IPS DF 19.7 (cell line): ENCODE measurements around the gene LMF1.

Source experiments
- DNase-seq: peaks from one replicate; pipeline ENCODE4 v3.0.0-alpha.2; 2013; ENCODE audit warnings: low read depth, low spot score

LMF1 gene

DNA sequence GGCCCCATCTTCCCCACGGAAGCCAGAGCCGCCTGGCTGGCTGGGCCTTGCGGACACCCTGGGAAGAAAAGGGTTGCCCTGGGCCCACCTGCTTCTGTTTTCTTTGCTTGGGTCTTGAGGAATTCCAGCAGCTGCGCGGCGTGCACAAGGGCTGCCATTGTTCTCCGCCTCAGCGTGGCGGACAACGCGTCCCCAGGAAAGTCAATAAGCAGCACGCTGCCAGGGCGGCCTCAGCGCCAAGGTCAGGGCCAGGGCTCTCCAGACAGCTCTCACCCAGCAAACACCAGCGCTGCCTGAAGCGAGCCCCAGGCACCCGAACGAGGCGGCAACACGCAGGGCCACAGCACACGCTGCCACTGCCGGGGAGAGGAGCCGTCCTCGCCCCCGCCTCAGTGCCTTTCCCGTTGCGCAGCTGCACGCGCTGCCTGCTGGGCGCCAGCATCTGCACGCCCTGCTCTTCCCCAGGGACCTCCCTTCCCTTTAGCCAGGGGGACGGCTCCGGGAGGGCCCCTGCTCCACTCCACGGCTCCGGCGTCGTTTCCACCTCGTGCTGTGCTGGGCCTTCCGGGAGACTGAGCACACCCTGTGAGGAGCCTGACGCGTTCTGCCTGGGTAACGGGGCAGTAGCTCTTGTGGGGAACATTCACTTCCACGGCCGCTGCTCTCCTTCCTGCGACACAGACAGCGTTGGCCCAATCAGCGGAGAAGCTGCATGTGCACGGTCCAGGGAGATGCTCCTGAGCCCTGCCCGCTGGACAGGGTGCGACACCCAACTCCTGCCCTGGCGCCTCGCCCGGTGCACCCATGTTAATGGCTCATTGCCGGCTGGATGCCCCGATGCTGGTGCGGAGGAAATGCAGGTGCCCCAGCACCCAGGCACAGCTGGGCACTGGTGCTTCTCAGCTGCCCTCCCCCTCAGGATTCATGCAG lies 57.8 kb downstream of the LMF1 start:
- DNase-seq = no peak

DNA sequence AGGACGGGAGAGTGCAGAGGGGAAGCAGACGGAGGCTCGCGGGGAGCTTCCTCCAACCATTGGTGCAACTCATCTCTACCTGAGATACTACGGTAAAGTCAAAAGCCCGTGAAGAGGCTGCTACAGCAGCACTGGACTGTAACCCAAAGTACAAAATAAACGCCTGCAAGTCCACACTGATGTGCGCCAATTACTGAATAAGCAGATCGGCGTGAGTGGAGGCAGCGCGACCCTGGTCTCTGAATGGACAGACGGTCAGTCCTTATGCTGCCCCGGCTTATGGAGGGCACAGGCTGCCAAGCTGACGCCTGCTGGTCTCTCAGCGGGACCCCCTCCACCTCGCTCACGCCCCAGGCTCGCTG lies 58.5 kb downstream of the LMF1 start:
- no peak for DNase-seq

DNA sequence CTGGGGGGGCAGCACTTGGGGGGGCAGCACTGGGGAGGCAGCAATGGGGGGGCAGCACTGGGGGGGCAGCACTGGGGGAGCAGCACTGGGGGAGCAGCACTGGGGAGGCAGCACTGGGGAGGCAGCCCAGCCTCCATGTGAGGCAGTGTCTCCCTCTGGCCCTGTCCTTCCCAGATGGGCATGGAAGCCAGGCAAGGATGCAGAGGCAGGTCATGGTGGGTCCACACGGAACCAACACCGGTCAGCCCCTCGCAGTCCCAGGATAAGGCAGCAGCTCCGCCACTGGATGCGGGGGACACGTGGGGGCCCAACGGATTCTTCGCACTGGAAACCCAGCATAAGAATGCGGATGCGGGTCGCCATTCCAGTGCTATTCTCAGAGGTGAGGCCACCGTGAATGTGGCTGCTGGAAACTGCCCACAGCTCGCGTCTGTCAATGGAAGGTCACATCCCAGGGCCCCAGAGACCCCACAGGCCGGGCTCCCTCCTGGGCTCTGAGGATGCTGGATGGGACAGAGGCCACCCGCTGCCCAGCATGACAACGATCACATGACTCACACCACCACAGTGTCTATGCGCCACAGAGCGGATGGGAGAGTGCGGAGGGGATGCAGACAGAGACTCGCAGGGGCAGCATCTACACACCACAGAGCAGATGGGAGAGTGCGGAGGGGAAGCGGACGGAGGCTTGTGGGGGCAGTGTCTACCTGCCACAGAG lies 59.0 kb downstream of the LMF1 start:
- no peak for DNase-seq

DNA sequence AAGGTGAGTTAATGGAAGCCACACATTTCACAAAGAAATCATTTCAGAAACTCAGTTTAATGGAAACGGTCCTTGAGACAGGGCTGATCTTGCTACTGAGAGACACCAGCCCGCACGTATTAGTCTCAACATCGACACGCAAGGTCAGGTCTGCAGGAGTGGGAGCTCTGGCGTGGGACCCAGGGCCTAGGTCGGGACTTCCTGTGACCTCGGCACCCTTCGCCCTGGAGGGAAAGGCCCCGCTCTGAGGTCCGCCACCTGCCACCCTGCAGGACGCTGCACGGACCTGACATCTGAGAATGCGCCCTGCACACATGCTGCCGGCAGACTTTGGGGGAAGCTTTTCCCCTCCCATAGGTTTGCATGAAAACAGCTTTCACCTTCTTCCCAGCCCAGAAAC lies 59.7 kb downstream of the LMF1 start:
- DNase-seq = no peak

DNA sequence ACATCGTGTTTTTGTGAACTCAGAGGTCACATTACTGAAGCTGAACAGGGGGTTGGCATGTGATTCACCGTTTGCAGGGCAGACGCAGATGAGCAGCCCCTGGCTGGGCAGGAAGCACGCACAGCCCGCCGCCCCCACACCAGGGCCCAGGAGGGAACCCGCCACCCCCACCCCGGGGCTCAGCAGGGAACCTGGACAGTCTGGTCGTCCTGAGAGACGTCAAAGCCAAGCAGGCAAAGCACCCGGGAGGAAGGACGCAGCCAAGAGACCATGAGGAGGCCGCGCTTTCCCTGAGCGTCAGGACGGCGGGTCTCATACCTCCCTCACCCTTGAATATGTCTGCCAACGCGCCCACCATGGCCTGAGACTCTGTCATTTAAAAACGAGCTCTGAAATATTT lies 60.6 kb downstream of the LMF1 start:
- DNase-seq = no peak

DNA sequence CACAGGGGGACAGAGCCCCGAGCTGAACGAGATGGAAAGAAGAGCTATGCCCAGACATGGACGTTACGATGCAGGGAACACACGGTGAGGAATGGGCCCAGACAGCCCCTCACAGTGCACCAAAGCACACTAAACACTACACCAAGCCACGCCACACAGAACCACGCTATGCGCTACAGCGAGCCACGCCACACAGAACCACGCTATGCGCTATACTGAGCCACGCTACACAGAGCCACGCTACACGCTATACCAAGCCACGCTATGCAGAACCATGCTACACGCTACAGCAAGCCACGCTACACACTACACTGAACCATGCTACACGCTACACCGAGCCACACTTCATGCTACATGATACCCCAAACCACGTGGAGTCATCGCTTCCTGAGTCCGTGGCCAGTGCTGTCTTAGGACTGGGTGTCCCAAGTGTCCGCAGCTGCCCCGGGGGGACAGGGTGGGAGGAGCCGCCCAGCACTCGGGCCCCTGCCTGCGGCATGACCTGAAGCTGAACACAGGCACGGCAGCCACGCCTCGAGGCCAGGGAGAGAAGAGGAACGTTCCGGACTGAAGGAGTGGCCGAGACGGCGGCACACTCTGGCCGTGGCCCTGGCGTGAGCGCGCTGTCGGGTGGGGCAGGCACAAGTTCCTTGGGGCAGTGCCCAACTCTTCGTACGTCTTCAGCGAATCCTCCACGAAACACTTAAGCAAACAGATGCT lies 61.3 kb downstream of the LMF1 start:
- DNase-seq = no peak

DNA sequence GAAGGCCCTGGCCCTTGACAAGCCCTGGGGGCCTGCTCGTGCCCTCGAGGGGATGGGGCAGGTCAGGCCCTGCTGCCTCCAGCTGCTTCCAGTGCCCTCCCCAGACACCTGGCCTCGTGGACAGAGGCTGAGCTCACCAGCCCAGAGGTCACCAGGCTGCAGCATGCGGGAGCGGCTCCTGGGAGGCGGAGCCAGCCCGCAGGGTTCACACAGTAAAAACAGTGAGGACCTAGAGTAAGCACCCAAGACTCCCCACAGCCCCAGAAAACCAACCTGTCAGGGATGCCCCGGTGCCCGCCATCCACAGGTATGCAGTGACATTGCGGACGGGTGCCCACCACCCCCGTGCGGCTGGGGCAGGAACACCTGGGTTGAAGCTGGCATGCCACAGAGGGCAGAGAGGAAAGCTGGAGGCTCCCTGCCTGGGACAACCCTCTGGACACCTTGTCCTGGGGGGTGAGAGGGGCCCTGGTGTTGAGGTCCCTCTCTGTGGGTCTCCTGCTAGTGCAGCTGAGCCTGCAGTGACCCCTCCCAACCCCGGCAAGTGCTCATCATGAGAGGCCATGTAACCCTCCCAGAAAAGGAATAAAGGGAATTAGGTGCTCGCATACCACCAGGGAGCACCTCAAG lies 62.1 kb downstream of the LMF1 start:
- no peak for DNase-seq

DNA sequence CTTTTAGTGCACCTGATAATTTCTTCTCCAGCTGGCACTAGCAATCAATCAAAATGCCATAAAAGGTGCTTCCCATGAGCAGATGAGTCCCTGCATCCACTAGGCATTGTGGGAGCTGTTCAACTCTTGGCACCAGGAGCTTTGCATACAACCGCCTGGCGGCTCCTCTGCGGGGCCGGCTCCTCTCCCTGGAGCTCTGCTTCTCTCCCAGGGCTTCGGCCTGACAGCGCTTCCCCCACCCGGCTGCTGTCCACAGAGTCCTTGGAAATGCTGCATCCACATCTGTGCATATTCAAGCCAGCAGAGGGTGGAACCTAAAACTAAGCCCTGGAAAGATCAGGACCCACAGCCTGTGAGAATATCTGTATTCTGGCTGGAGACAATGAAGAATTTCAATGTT lies 62.9 kb downstream of the LMF1 start:
- DNase-seq = no peak

DNA sequence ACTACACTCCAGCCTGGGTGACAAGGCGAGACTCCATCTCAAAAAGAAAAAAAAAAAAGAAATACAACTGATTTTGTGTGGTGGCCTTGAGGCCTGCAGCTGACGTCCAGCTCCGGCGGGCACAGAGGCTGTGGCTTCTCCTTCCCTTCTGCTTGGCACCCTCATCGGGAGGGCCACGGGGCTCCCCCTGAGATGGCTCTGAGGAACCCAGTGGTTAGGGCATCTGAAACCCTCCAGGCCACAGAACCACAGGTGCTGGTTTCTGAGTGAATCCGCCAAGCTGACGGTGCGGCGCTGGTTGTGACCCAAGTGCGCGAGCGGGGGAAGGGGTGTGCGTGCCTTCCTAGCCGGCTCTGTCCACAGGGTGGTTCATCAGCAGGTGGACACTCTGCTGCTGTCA lies 63.4 kb downstream of the LMF1 start:
- no peak for DNase-seq

DNA sequence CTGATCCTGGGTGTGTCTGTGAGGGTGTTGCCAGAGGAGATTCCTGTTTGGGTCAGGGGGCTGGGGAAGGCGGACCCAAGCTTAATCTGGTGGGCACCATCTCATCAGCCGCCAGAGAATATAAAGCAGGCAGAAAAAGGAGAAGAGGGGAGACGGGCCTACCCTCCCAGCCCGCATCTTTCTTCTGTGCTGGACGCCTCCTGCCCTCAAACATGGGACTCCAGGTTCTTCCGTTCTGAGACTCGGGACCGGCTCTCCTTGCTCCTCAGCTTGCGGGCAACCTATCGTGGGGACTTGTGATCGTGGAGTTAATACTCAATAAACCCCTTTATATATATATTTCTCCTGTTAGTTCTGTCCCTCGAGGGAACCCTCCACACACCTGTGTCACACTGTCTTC lies 64.5 kb downstream of the LMF1 start:
- DNase-seq = no peak

DNA sequence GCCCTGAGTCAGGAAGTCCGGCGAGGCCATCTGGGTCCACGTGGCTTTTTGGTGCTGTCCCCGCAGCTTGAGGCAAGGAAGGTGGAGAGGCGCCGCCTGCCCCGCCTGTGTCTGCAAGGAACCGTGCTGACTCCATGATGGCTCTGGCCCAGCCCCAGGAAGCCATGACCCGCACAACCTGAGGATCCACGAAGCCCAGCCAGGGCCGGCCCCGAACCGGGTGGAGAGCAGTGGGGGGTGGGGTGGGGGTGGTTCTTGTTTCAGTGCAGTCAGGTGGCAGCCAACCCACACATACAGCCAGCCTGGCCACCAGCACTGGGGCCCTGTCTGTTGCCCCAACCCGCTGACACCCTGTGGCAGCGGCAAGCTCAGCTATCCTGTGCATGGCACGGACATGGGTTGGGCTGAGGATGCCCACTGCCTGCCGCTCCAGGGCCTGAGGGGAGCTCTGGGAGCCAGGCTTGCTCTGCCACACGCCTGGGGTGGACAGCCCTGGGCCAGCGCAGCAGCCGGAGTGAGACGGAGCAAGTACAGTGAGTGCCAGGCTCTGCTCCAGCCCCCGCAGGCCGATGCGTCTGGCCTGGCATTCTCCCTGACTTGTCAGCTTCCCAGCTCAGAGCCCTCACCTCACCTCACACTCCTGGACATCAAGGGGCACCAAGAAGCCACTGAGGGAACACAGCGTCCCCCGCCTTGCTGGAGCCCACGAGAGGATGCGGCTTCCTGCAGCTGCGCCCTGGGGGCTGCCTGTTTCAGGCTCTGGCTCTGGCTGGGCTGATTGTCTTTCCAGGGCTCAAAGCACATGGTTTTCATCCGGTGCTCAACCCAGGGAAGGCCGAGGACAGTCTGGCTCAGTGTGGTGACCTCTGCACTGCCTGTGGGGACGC lies 68.8 kb downstream of the LMF1 start:
- no peak for DNase-seq

DNA sequence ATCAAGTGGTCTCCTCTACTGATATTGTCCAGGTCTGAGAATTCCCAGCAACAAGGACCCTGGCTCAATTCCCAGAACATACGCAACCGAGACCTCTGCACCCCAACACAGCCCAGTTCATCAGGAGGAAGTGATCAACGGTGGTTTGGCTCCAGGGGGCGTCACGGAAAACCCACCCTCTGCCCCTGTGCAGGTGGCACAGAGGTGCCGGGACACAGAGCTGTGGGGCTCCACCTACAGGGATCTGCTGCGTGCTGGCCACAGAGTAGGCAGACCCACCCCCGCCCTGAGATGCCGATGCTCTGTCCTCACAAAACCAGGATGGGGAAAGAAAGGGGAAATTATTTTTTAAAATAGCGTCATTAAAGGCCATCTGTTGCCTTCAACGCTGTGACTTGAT lies 69.6 kb downstream of the LMF1 start:
- no peak for DNase-seq

DNA sequence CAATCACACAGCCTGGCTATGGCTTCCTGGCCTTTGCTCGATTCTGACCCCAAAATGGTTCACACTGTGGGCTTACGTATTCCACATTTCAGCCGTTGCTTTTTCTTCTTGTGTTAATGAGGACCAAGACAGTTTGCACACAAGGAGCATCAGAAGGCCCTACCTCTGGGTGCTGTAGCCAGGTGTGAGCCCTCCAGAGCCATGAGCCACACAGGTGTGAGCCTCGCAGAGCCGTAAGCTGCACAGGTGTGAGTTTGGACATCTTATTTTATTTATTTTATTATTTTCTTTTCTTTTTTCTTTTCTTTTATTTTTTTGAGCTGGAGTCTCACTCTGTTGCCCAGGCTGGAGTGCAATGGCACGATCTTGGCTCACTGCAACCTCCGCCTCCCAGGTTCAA lies 70.6 kb downstream of the LMF1 start:
- DNase-seq = no peak

DNA sequence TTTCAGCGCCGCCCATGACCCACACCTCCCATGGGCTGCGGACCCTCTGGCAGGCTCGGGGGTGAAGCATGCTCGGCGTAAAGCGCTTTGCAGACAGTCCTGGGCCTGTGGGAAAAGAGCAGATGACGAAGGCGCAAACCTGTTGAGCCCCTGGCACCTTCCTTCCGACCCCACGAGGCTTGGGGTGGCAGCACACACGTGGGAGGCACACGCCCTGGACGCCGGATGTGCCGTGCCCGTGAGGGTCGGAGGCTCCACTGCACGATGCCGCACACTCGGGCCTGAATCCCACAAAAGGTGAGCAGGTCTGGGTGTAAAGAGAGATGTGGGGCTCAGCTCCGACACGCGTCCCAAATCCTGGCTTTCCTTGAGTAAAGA lies 71.1 kb downstream of the LMF1 start:
- no peak for DNase-seq

DNA sequence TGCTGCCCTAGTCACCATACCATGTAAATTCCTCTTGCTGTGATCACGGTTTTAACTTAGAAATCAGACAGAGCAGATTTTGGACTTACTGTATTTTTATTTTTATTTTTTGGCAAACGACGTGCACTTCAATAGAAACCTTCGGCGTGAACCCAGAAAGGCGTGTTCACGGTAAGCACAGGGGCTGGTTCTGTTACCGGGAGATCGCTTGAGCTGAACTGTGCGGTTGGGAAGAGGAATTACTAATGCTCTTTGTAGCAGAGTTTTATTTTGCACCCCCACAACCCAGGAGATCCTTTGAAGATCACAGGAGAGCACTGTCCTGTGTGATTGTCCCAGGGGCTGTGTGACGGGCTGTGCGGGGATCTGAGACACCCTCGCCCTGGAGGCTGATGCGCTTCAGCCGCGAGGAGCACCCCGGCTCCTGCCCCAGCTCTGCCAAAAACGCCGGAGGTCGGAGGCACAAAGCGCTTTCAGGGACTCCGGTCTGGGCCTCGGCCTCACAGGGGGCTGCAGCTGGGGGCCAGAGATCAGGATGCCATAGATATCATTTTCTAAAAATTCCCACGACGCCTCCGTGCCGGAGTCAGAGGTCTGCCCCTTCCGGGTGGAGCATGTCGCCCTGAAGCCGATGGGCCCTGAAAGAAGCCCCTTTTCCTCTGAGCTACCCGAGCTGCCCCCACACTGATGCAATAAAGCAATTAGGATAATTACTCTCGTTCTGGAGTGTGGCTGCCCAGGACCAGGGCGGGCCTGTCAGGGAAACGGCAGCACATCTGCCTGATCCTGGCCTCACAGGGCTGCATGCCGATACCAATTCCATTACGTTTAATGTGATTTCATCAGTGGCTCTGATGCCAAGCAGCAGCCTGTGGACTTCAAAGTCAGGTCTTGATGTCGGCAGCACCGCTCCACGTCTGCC lies 71.8 kb downstream of the LMF1 start:
- no peak for DNase-seq

DNA sequence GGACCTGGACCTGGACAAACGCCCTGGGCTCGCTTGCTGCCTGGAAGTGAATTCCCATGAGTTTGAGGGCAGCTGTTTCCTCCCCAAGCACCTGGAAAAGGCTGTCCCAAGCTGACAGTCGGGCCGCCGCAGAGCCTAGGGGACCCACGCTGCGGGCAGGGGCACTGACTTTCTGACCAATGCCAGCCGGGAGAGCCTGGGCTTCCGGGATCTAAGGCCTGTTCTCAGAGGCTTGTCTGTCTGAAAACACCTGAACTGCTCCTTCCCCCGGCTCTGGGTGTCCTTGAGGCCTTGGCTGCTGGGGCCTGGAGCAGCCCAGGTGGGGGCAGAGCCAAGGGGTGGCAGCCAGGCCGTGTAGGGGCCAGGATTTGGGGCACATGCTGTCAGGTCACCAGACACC lies 72.6 kb downstream of the LMF1 start:
- DNase-seq = no peak

DNA sequence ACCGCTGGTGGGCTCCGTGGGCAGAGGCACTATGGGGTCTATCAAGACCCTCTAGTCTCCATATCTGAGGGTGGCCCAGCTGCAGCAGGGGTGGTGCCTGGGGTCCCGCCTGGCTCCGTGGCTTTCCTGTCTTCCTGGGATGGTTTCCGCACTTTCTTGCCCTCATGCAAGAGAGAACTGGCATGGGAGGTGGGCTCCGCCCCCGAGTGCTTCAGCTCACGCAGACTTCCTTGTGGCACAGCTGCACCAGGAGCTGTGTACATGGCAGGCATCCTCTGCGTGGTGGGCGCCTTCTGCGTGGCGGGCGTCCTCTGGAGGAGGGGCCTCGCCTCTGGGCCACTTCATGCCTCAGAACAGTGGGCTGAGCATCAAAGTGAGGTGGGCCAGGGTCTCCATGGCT lies 73.1 kb downstream of the LMF1 start:
- DNase-seq = no peak

DNA sequence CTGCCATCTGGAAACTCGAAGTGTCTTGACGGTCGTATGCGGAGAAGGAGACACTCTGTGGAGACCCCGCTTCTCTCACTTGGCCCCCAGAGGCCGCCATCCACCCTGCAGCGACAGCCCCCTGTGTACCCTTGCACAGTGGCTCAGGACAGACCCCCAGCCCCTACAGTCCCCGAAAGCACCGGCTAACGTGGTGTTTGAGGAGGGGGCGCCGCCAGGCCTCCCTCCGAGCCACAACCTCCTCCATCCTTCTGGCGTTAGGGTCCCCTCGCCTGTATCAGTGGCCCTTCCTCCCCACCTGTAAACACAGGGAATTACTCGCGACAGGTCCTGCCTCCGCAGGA lies 73.6 kb downstream of the LMF1 start:
- DNase-seq = no peak

DNA sequence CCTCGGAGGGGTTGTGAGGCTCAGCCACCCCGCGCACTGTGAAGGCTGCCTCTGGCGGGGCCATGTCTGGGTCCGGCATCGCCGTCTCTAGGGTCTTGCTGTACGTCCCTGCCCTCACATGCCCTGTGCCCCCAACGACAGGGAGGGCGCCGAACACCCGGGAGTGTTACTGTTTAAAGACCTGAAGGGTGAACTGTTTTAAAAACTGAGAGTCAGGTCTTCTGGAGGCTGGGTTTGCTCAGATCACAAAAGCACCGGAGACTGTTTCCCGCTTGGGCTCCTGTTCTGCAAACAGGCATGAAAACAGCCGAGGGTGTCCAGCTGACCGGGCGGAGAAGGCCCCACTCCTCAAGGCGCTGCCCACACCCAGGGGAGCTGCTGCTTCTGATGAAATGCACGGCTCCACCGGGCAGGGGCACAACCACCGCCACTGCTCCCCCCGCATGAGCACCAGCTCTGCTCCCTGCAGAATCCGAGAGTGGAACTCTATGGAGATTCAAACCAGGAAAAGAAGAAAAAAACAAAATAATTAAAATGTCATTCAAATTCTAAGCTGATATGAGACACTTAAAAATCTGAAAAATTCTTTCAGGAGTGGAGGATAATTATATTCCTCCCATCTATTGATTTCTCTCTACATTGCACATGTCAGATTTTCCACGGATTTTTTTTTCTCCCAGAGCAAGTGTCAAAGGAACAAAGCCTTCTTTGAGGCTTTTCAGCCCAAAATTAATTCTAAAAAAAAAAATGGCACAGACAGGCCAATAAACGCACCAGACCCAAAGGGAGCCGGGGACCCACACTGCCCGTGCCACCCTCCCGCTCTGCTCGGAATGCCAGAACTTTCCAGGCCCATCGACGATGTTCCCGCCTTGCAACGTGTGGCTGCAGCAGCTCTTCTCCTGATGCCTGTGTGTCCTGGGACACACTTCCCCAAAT lies 74.3 kb downstream of the LMF1 start:
- no peak for DNase-seq
